22Rv1 (cell line): ENCODE results near the gene UEVLD.

ENCODE experiments used
- H3K27ac ChIP-seq: fragments of 450-650 bp; 2 replicates; pipeline ENCODE4 v1.5.1; 2017
- CTCF ChIP-seq: fragments of 450-650 bp; IDR thresholded peaks from 2 replicates; pipeline ENCODE4 v1.5.1; 2017; ENCODE audit warnings: mild to moderate bottlenecking
- ZFX ChIP-seq: fragments of 450-650 bp; IDR thresholded peaks from 2 replicates; pipeline ENCODE4 v1.6.1; 2017; ENCODE audit warnings: antibody characterized with exemption, borderline replicate concordance

The UEVLD gene

GRCh38 chr11:18540207-18541009, 48.1 kb downstream of the UEVLD start:
- TF ChIP-seq CTCF (peak; percentile 72), ZFX (no peak)
- no peak overlapping the region for H3K27ac ChIP-seq

GRCh38 chr11:18536209-18536608, 52.3 kb downstream of the UEVLD start:
- no peak overlapping the region for H3K27ac ChIP-seq
- TF ChIP-seq ZFX (no peak), CTCF (no peak)

GRCh38 chr11:18534245-18534644, 54.3 kb downstream of the UEVLD start:
- no peak overlapping the region for H3K27ac ChIP-seq
- TF ChIP-seq CTCF (no peak), ZFX (no peak)

GRCh38 chr11:18533365-18533764, 55.2 kb downstream of the UEVLD start:
- TF ChIP-seq CTCF (no peak), ZFX (no peak)
- H3K27ac ChIP-seq: no peak overlapping the region

- TF ChIP-seq ZFX (no peak), CTCF (no peak)
- H3K27ac ChIP-seq: peak overlapping the region; percentile 92
Measured at GRCh38 chr11:18527512-18527911, 61.0 kb downstream of the UEVLD start.

- H3K27ac ChIP-seq: peak within 1 kb of the TSS; percentile 92
- TF ChIP-seq ZFX (no peak), CTCF (no peak)
Measured at GRCh38 chr11:18526521-18527296, 61.8 kb downstream of the UEVLD start, which contains the start of gene TSG101. Gene TSG101 (minus strand): TSS chr11:18526942. CDS start chr11:18526816, 126 bp downstream.

- peak overlapping the region; percentile 92 for H3K27ac ChIP-seq
- TF ChIP-seq ZFX (no peak), CTCF (no peak)
Measured at GRCh38 chr11:18526130-18526520, 62.4 kb downstream of the UEVLD start.
